Measurements from ENCODE around the gene ATP2A1.

DNA sequence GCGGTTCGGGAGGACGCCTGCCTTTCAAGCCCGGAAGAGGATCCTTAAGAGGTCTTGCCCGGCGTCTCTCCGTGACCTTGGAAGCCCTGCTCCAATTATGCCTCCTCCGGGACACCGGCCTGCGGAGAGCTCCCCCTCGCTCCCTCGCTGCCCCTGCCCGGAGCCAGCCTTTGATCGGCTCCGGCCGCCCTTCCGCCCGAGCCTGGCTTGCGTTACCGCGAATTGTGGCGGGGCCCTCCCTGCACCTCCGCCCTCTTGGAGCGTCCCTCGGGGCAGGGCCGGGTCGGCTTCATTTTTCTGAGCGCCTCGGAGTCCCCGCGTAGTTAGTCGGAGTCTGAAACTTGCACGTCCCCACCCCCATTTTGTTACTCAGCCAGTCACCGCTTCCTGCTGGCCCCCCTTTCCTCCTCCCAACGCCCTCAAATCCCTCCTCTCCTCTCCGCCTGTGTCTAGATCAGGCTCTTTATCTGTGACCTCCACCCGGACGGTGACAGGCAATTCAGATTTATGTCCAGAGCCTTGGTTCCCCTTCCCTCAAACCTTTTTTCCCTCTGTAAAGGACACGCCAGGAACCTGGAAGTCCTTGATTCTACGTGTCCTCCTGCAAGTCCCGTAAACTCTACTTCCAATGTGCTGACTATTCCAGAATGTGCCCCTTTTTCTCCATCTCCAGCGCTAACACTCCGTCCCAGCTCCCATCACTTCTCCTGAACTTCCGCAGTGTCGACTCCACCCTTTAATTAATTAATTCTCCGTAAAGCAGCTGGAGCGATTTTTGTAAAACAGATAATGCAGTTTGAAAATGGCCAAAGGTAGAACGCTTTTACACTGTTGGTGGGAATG is 47.3 kb downstream of the ATP2A1 start:
- TF ChIP-seq, protein P1, sequence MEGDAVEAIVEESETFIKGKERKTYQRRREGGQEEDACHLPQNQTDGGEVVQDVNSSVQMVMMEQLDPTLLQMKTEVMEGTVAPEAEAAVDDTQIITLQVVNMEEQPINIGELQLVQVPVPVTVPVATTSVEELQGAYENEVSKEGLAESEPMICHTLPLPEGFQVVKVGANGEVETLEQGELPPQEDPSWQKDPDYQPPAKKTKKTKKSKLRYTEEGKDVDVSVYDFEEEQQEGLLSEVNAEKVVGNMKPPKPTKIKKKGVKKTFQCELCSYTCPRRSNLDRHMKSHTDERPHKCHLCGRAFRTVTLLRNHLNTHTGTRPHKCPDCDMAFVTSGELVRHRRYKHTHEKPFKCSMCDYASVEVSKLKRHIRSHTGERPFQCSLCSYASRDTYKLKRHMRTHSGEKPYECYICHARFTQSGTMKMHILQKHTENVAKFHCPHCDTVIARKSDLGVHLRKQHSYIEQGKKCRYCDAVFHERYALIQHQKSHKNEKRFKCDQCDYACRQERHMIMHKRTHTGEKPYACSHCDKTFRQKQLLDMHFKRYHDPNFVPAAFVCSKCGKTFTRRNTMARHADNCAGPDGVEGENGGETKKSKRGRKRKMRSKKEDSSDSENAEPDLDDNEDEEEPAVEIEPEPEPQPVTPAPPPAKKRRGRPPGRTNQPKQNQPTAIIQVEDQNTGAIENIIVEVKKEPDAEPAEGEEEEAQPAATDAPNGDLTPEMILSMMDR (IDR thresholded peaks at IDR 0.05) = no peak
- TF ChIP-seq POLR2A (IDR thresholded peaks at IDR 0.05) = peak in 1 of 2 donors; percentile 30

All from uterus (tissue), 2 donors.